ENCODE results near the gene CAPZB.
"Not testable (repeated sequence)": the region's sequence is repeated elsewhere in the genome, so short reads cannot be mapped to it uniquely, and the experiment has no call there.

Gene CAPZB

GRCh38 chr1:19509647-19510046 lies 24.3 kb upstream of the CAPZB start:
- not testable (repeated sequence) for ATAC-seq; H3K27me3 Mint-ChIP-seq; H3K4me3 Mint-ChIP-seq; H3K9me3 Mint-ChIP-seq; DNase-seq; H3K36me3 Mint-ChIP-seq (ENCODE audit: low read depth); H3K27ac Mint-ChIP-seq
- peaks cover 62% of the 10 kb centered on the region for H3K4me1 Mint-ChIP-seq

DNA sequence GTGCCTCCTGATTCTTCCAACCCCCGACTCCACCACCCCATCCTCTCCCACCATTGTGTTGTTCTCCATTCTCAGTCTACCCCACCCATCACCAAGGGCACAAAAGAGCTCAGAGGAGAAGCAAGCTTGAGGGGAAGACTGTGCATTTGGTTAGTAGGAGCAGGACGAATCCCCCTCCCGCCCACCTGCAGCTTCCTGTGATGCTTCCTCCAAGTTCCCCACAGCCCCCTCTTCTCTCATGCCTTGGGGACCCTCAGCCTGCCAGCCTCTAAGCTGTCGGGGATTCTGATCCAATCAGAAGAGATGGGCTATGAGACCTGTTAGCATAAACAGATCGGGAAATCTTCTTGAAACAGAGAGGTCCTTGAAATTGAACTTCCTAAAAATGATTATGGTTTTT lies 22.2 kb upstream of the CAPZB start:
- H3K27ac Mint-ChIP-seq = no peak overlapping the region
- H3K36me3 Mint-ChIP-seq (ENCODE audit: low read depth) = no peaks in the 10 kb centered on the region
- peaks cover 64% of the 10 kb centered on the region for H3K4me1 Mint-ChIP-seq
- H3K27me3 Mint-ChIP-seq = no peaks in the 10 kb centered on the region
- DNase-seq = no peak
- no peak overlapping the region for H3K4me3 Mint-ChIP-seq
- ATAC-seq = no peak
- no peaks in the 10 kb centered on the region for H3K9me3 Mint-ChIP-seq

DNA sequence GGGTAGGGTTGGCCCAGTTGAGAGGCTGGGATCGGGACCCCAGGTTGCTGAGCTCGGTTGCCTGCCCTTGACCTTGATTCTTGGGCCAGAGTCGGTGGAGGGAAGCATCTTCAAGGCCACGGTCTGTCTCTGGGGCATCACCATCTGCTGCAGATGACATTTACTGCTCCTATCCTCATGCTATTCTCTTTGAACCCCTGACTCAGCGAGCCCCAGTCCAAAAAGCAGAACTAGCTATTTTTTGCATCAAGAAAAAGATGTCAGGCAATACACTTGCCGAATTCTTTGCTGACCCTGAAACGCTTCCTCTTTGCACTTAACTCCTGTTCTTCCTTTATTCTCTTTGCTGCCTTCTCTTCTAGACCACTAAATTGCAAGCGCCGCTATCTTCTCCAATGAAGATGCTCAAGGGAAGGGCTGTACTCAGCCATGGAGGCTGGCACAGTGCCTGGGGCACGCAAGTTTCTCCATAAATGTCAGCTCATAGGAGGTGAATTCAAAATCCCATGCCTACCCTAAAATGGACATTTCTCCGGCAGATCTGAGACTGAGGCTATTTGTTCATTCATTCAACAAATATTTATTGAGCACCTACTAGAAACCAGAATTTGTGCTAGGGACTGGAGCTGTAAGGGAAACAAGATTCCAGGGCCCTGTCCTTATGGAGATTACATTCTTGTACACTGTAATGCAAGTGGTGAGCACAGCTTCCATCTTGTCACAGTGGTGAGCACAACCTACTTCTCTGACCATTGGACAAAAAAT lies 20.5 kb upstream of the CAPZB start:
- Mint-ChIP-seq H3K4me1 (peaks cover 54% of the 10 kb centered on the region), H3K36me3 (ENCODE audit: low read depth) (no peaks in the 10 kb centered on the region), H3K9me3 (no peaks in the 10 kb centered on the region), H3K27ac (no peak overlapping the region), H3K4me3 (no peak overlapping the region), H3K27me3 (no peaks in the 10 kb centered on the region)
- no peak for DNase-seq
- no peak for ATAC-seq

GRCh38 chr1:19504796-19505692 lies 19.7 kb upstream of the CAPZB start:
- Mint-ChIP-seq H3K36me3 (ENCODE audit: low read depth) (no peaks in the 10 kb centered on the region), H3K9me3 (no peaks in the 10 kb centered on the region), H3K27me3 (no peaks in the 10 kb centered on the region), H3K27ac (no peak overlapping the region), H3K4me3 (no peak overlapping the region), H3K4me1 (peaks cover 51% of the 10 kb centered on the region)
- ATAC-seq (peak; percentile 26), DNase-seq (no peak)

GRCh38 chr1:19502284-19502683 lies 16.9 kb upstream of the CAPZB start:
- H3K9me3 Mint-ChIP-seq; H3K4me3 Mint-ChIP-seq; DNase-seq; H3K27me3 Mint-ChIP-seq; H3K36me3 Mint-ChIP-seq (ENCODE audit: low read depth): not testable (repeated sequence)
- H3K4me1 Mint-ChIP-seq = peaks cover 35% of the 10 kb centered on the region
- ATAC-seq = peak; percentile 16
- H3K27ac Mint-ChIP-seq = peak overlapping the region; percentile 76

- not testable (repeated sequence) for H3K27me3 Mint-ChIP-seq; H3K27ac Mint-ChIP-seq; ATAC-seq; H3K4me3 Mint-ChIP-seq; DNase-seq; H3K9me3 Mint-ChIP-seq; H3K36me3 Mint-ChIP-seq (ENCODE audit: low read depth)
- H3K4me1 Mint-ChIP-seq = peaks cover 33% of the 10 kb centered on the region
These were observed 14.5 kb upstream of the CAPZB start for GRCh38 chr1:19499887-19500286.

- ATAC-seq; H3K9me3 Mint-ChIP-seq; H3K36me3 Mint-ChIP-seq (ENCODE audit: low read depth); DNase-seq; H3K4me3 Mint-ChIP-seq; H3K27ac Mint-ChIP-seq; H3K27me3 Mint-ChIP-seq: not testable (repeated sequence)
- H3K4me1 Mint-ChIP-seq = peaks cover 25% of the 10 kb centered on the region
These were observed 12.1 kb upstream of the CAPZB start for GRCh38 chr1:19497443-19497842.

DNA sequence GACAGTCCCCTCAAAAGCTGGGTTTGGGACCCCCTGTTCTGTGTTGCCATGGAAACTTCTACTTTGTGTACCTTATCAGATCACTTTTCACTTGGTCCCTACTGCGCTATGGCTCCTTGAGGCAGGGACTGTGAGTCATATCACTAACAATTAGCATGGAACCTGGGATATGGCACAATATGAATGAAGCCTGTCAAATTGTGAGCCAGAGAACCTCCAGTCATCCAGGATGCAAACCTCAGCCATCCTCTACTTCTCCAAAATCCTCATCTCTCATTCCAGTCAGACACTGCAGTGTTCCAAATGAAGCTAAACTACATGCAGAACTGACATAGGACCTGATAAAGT lies 11.2 kb upstream of the CAPZB start:
- peak overlapping the region; percentile 79 for H3K27ac Mint-ChIP-seq
- no peaks in the 10 kb centered on the region for H3K9me3 Mint-ChIP-seq
- no peaks in the 10 kb centered on the region for H3K27me3 Mint-ChIP-seq
- H3K4me3 Mint-ChIP-seq = no peak overlapping the region
- DNase-seq (no peak), ATAC-seq (no peak)
- H3K36me3 Mint-ChIP-seq (ENCODE audit: low read depth) = no peaks in the 10 kb centered on the region
- peaks cover 26% of the 10 kb centered on the region for H3K4me1 Mint-ChIP-seq

GRCh38 chr1:19495799-19496526 lies 10.6 kb upstream of the CAPZB start:
- ATAC-seq (peak; percentile 93), DNase-seq (no peak)
- peaks cover 26% of the 10 kb centered on the region for H3K4me1 Mint-ChIP-seq
- no peak overlapping the region for H3K4me3 Mint-ChIP-seq
- H3K36me3 Mint-ChIP-seq (ENCODE audit: low read depth) = no peaks in the 10 kb centered on the region
- no peaks in the 10 kb centered on the region for H3K9me3 Mint-ChIP-seq
- no peaks in the 10 kb centered on the region for H3K27me3 Mint-ChIP-seq
- H3K27ac Mint-ChIP-seq = peak overlapping the region; percentile 79

DNA sequence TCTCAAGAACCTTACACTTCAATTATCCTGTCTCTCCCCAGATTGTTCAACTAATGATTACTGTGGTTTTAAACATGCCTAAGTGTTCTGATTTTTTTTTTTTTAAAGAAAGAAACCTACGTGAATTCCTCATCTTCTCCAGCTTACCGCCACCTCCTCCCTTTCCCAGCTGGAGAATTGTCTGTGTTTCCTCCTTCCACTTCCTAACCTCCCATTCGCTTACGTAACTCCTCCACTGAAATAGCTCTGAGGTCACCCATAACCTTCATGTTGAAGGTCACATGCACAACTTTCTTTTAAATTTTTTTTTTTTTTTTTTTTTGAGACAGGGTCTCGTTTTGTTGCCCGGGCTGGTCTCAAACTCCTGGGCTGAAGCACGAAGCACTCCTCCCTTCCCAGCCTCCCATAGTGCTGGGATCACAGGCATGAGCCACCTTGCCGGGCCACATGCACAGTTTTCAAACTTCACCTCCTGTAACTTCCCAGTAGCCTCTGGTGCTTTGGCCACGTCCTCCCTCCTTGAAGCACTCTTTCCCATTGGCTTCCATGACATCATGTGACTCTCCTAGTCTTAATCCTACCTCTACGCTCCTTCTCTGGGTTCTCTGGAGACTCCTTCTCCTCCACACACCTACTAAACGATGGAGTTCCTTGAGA lies 9.8 kb upstream of the CAPZB start:
- no peaks in the 10 kb centered on the region for H3K27me3 Mint-ChIP-seq
- no peaks in the 10 kb centered on the region for H3K36me3 Mint-ChIP-seq (ENCODE audit: low read depth)
- H3K4me3 Mint-ChIP-seq = no peak overlapping the region
- H3K4me1 Mint-ChIP-seq = peaks cover 26% of the 10 kb centered on the region
- no peak for ATAC-seq
- H3K9me3 Mint-ChIP-seq = no peaks in the 10 kb centered on the region
- H3K27ac Mint-ChIP-seq = peak overlapping the region; percentile 79
- DNase-seq = no peak

- DNase-seq (no peak), ATAC-seq (no peak)
- H3K27ac Mint-ChIP-seq = no peak overlapping the region
- H3K27me3 Mint-ChIP-seq = no peaks in the 10 kb centered on the region
- peaks cover 23% of the 10 kb centered on the region for H3K4me1 Mint-ChIP-seq
- H3K36me3 Mint-ChIP-seq (ENCODE audit: low read depth) = no peaks in the 10 kb centered on the region
- H3K9me3 Mint-ChIP-seq = no peaks in the 10 kb centered on the region
- H3K4me3 Mint-ChIP-seq = no peak overlapping the region
These were observed 8.2 kb upstream of the CAPZB start for GRCh38 chr1:19493547-19493946.

GRCh38 chr1:19489996-19490395 lies 4.7 kb upstream of the CAPZB start:
- no peaks in the 10 kb centered on the region for H3K9me3 Mint-ChIP-seq
- H3K36me3 Mint-ChIP-seq (ENCODE audit: low read depth) = no peaks in the 10 kb centered on the region
- ATAC-seq = no peak
- peaks cover 33% of the 10 kb centered on the region for H3K4me1 Mint-ChIP-seq
- no peak overlapping the region for H3K4me3 Mint-ChIP-seq
- no peak for DNase-seq
- no peak overlapping the region for H3K27ac Mint-ChIP-seq
- H3K27me3 Mint-ChIP-seq = no peaks in the 10 kb centered on the region

GRCh38 chr1:19488136-19488535 lies 2.8 kb upstream of the CAPZB start:
- Mint-ChIP-seq H3K27me3 (no peaks in the 10 kb centered on the region), H3K9me3 (no peaks in the 10 kb centered on the region), H3K4me3 (no peak overlapping the region), H3K27ac (peak overlapping the region; percentile 44), H3K36me3 (ENCODE audit: low read depth) (peaks cover 9% of the 10 kb centered on the region), H3K4me1 (peaks cover 43% of the 10 kb centered on the region)
- DNase-seq (no peak), ATAC-seq (no peak)

GRCh38 chr1:19484798-19485361 lies 459 bp downstream of the CAPZB start:
- Mint-ChIP-seq H3K27me3 (no peaks in the 10 kb centered on the region), H3K4me3 (peak overlapping the region; percentile 93), H3K36me3 (ENCODE audit: low read depth) (peaks cover 21% of the 10 kb centered on the region), H3K27ac (peak overlapping the region; percentile 85), H3K9me3 (no peaks in the 10 kb centered on the region), H3K4me1 (peaks cover 70% of the 10 kb centered on the region)
- DNase-seq = peak; percentile 36
- ATAC-seq = peak; percentile 7
